Endothelial cell of umbilical vein (primary cell): ENCODE data around the gene MPV17.

ENCODE experiments used
- CTCF ChIP-seq, 2 donors: IDR thresholded peaks; 1 replicate in 1 of 2; 2 replicates in 1 of 2; pipeline ENCODE4 v1.5.1; 2011; ENCODE audit warnings: low read length in 2 of 2, mild to moderate bottlenecking in 2 of 2, moderate library complexity in 2 of 2, control low read depth in 1 of 2, inconsistent platforms in 1 of 2, low read depth in 1 of 2; ENCODE audit not compliant: insufficient read depth in 1 of 2; ENCODE audit errors: extremely low read depth in 1 of 2
- EZH2 ChIP-seq: IDR thresholded peaks from 2 replicates; pipeline ENCODE4 v1.6.1; 2012; ENCODE audit warnings: borderline replicate concordance, low read depth, mild to moderate bottlenecking, moderate library complexity, low read length, inconsistent platforms; ENCODE audit not compliant: severe bottlenecking
- FOS ChIP-seq: IDR thresholded peaks from 2 replicates; pipeline ENCODE4 v1.6.1; 2011; ENCODE audit warnings: mild to moderate bottlenecking, low read length, moderate library complexity, borderline replicate concordance; ENCODE audit not compliant: insufficient read depth
- GATA2 ChIP-seq: IDR thresholded peaks from 2 replicates; pipeline ENCODE4 v1.7.0; 2011; ENCODE audit warnings: low read depth, mild to moderate bottlenecking, moderate library complexity, mixed read lengths, low read length; ENCODE audit not compliant: insufficient read length, insufficient read depth
- JUN ChIP-seq: IDR thresholded peaks from 2 replicates; pipeline ENCODE4 v1.6.1; 2011; ENCODE audit warnings: borderline replicate concordance, low read depth; ENCODE audit not compliant: insufficient read length, insufficient read depth
- MAX ChIP-seq: IDR thresholded peaks from 2 replicates; pipeline ENCODE4 v1.6.1; 2011; ENCODE audit not compliant: insufficient read depth, insufficient read length
- MYC ChIP-seq: IDR thresholded peaks from one replicate; pipeline ENCODE4 v1.6.1; 2011; ENCODE audit warnings: mild to moderate bottlenecking, low read depth, low read length
- POLR2A ChIP-seq: IDR thresholded peaks from 2 replicates; pipeline ENCODE4 v1.6.1; 2012; ENCODE audit warnings: low read depth, mild to moderate bottlenecking, control low read depth, low read length
- POLR2AphosphoS5 ChIP-seq: IDR thresholded peaks from 2 replicates; pipeline ENCODE4 v1.6.1; 2012; ENCODE audit warnings: low read depth, mild to moderate bottlenecking, control low read depth, low read length, moderate library complexity; ENCODE audit not compliant: insufficient read depth

GRCh38 chr2:27306573-27307286, 16.2 kb downstream of the MPV17 start:
- TF ChIP-seq CTCF (IDR thresholded peaks at IDR 0.05; ENCODE audit: extremely low read depth in 1 of 2, insufficient read depth in 1 of 2, low read depth in 1 of 2, low read length in 2 of 2) (no peak), EZH2 (peak; percentile 28), POLR2A (no peak), MAX (no peak), POLR2AphosphoS5 (no peak), FOS (no peak), GATA2 (no peak), MYC (no peak), JUN (no peak)
